ENCODE measurements around the gene DUSP9. TPM values are rescaled to one million over a fixed set of nuclear protein-coding genes. Genes with fewer than 3 reads are reported as not detected.

Gene DUSP9
- total RNA-seq, 2 donors from 2014 or later: not detected

GRCh38 chrX:153606503-153606902 is 40.5 kb upstream of the DUSP9 start:
- 77 to 86% methylated on average over 7 to 21 of the region's 23 CpGs for WGBS, 2 donors
- Histone ChIP-seq H3K9me3 (no peaks in the 10 kb centered on the region), H3K27ac (no peak overlapping the region), H3K4me3 (no peak overlapping the region), H3K36me3 (replicated peaks in 1 of 2; ENCODE audit: insufficient read depth in 1 of 2, low read depth in 2 of 2) (no peaks in the 10 kb centered on the region), H3K4me1 (peaks cover 10% of the 10 kb centered on the region), H3K27me3 (no peaks in the 10 kb centered on the region)
- DNase-seq: no peak
- TF ChIP-seq, protein P1, sequence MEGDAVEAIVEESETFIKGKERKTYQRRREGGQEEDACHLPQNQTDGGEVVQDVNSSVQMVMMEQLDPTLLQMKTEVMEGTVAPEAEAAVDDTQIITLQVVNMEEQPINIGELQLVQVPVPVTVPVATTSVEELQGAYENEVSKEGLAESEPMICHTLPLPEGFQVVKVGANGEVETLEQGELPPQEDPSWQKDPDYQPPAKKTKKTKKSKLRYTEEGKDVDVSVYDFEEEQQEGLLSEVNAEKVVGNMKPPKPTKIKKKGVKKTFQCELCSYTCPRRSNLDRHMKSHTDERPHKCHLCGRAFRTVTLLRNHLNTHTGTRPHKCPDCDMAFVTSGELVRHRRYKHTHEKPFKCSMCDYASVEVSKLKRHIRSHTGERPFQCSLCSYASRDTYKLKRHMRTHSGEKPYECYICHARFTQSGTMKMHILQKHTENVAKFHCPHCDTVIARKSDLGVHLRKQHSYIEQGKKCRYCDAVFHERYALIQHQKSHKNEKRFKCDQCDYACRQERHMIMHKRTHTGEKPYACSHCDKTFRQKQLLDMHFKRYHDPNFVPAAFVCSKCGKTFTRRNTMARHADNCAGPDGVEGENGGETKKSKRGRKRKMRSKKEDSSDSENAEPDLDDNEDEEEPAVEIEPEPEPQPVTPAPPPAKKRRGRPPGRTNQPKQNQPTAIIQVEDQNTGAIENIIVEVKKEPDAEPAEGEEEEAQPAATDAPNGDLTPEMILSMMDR (IDR thresholded peaks at IDR 0.05): no peak
- TF ChIP-seq POLR2A (IDR thresholded peaks at IDR 0.05): no peak
- intact Hi-C loops (cut with DNase I): no loop called here
- no peak for ATAC-seq

DNA sequence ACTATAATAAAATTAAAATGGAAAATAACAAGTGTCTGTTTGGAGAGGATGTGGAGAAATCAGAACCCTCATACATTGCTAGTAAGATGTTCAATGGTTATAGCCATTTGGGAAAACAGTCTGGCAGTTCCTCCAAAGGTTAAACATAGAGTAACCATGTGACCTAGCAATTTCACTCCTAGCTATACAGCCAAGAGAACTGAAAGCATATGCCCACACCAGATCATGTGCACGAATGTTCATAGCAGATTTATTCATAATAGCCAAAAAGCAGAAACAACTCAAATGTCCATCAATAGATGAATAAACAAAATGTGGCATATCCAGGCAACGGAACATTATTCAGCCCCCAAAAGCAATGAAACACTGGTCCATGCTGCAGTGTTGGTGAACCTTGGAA is 38.6 kb upstream of the DUSP9 start:
- Histone ChIP-seq H3K27me3 (no peaks in the 10 kb centered on the region), H3K4me3 (no peak overlapping the region), H3K36me3 (replicated peaks in 1 of 2; ENCODE audit: insufficient read depth in 1 of 2, low read depth in 2 of 2) (no peaks in the 10 kb centered on the region), H3K9me3 (no peaks in the 10 kb centered on the region), H3K4me1 (peaks cover 10% of the 10 kb centered on the region), H3K27ac (no peak overlapping the region)
- intact Hi-C loops (cut with DNase I): no loop called here
- 64 to 65% methylated on average over 2 of the region's 2 CpGs for WGBS, 2 donors
- DNase-seq: no peak
- TF ChIP-seq, protein P1 (IDR thresholded peaks at IDR 0.05): no peak
- no peak for TF ChIP-seq POLR2A (IDR thresholded peaks at IDR 0.05)
- no peak for ATAC-seq

GRCh38 chrX:153608806-153609205 is 38.2 kb upstream of the DUSP9 start:
- no peaks in the 10 kb centered on the region for H3K36me3 ChIP-seq (replicated peaks in 1 of 2; ENCODE audit: insufficient read depth in 1 of 2, low read depth in 2 of 2)
- no peak overlapping the region for H3K27ac ChIP-seq
- H3K9me3 ChIP-seq: no peaks in the 10 kb centered on the region
- H3K4me3 ChIP-seq: no peak overlapping the region
- intact Hi-C loops (cut with DNase I): no loop called here
- H3K4me1 ChIP-seq: peaks cover 10% of the 10 kb centered on the region
- ATAC-seq (no peak), DNase-seq (no peak)
- H3K27me3 ChIP-seq: no peaks in the 10 kb centered on the region
- no peak for TF ChIP-seq POLR2A (IDR thresholded peaks at IDR 0.05)
- TF ChIP-seq, protein P1 (IDR thresholded peaks at IDR 0.05): no peak
- WGBS, 2 donors: 47 to 56% methylated on average over 4 of the region's 4 CpGs

DNA sequence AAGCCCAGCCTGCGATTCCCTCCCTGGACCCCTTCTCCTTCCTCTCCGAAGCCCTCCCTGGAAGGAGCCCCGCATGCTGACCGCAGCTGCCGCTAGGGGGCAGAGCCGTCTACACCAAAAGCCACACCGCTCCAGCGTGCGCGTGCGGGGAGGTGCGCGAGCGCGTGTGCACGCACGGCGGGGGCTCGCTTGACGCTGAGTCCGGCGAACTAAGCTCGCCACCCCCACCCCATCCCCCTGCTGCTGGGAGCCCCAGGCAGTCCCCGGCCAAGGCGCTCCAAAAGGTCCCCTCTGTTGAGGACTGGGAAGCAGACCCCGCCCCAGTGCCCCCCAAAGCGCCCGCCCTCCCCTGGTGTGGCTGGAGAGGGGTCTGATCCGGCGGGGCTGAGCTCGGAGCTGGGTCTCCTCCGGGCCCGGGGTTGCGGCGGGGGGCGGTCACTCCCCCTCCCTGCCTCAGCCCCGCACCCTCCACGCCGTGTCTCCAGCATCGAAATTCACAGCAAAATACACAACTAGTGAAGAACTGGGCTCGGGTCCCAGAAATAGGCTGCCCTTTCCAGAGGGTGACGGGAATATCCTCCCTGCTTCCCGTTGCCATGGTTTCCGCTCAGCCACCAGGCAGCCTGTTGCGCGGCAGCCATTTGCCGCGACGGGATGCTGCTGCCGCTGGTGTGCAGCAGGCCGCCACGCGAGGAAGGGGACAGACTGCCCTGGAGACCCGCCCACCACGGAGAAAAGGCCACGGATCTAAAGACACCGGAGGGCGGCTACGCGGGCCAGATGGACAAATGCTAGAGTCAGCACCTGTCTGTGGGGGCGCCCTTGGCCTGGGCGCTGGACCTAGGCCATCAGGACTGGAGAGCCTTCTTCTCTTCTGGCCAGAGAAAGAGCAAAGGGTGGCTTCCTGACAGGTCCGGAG is 36.8 kb upstream of the DUSP9 start:
- Histone ChIP-seq H3K9me3 (no peaks in the 10 kb centered on the region), H3K27ac (no peak overlapping the region), H3K27me3 (no peaks in the 10 kb centered on the region), H3K4me1 (peaks cover 10% of the 10 kb centered on the region), H3K4me3 (no peak overlapping the region), H3K36me3 (replicated peaks in 1 of 2; ENCODE audit: insufficient read depth in 1 of 2, low read depth in 2 of 2) (no peaks in the 10 kb centered on the region)
- TF ChIP-seq POLR2A (IDR thresholded peaks at IDR 0.05): no peak
- TF ChIP-seq, protein P1 (IDR thresholded peaks at IDR 0.05): peak; percentile 50 to 71 (median 60)
- ATAC-seq (peak; percentile 93), DNase-seq (peak; percentile 58 to 77 (median 68))
- 6% methylated on average over 42 of the region's 63 CpGs; no CpG with 5 or more reads in 1 of the 2 donors for WGBS, 2 donors
- intact Hi-C loops (cut with DNase I): no loop called here

Measured in body of pancreas (tissue), 4 donors.